GM12878 (cell line): ENCODE measurements around the gene XDH. TPM values are rescaled to one million over a fixed set of nuclear protein-coding genes. Genes with fewer than 3 reads are reported as not detected.

Source experiments
- ATAC-seq: fragments of 200-7000 bp; cut with Tn5 transposase; 3 replicates; pipeline ENCODE4 v1.9.1; 2020; ENCODE audit warnings: mild to moderate bottlenecking, moderate library complexity
- BruUV-seq: library from RNA; stranded (reverse); fragments of 400-500 nt; replicated peaks from 2 replicates; lab custom pipeline; 2021; lab: Mats Ljungman, UMichigan
- CTCF ChIA-PET: fragments of 300-600 bp; sonication (Branson Sonifier 250); formaldehyde crosslinking; extraction: SDS; loops from one replicate; lab custom pipeline; 2021; ENCODE audit warnings: inconsistent platforms; lab: Yijun Ruan, JAX
- POLR2A ChIA-PET: fragments of 350-600 bp; formaldehyde crosslinking; extraction: SDS; loops from one replicate; lab custom pipeline; 2021; ENCODE audit warnings: inconsistent platforms; lab: Charles Lee
- RAD21 ChIA-PET: fragments of 300-600 bp; sonication (Branson Sonifier 250); formaldehyde crosslinking; loops from one replicate; lab custom pipeline; 2023; ENCODE audit warnings: antibody characterized with exemption; ENCODE audit not compliant: unreplicated experiment; lab: Charles Lee
- SMC1A ChIA-PET: fragments of 300-600 bp; sonication (Branson Sonifier 250); formaldehyde crosslinking; loops from one replicate; lab custom pipeline; 2023; ENCODE audit not compliant: unreplicated experiment, uncharacterized antibody; lab: Charles Lee
- DNase-seq: peaks from one replicate; pipeline ENCODE4 v3.0.0-alpha.2; 2011; ENCODE audit warnings: low read depth, low spot score
- FAIRE-seq: peaks from 3 replicates; lab custom pipeline; 2011; peaks lifted over from hg19 to GRCh38; lab: Jason Lieb, UNC
- H2AFZ ChIP-seq: 2 replicates; pipeline ENCODE4 v1.6.0; 2011; ENCODE audit warnings: low read depth, low read length, control low read depth; ENCODE audit not compliant: control insufficient read depth
- H3K27ac ChIP-seq: 2 replicates; pipeline ENCODE4 v1.5.1; 2011; ENCODE audit warnings: control low read depth; ENCODE audit not compliant: control insufficient read depth, insufficient read depth
- H3K27me3 ChIP-seq, 2 experiments: replicated peaks in 1 of 2; 2 replicates each; pipeline versions ENCODE4 v1.6.0 to v1.6.1; 2011; ENCODE audit warnings: low read length in 1 of 2; ENCODE audit not compliant: control insufficient read depth in 2 of 2, insufficient read depth in 2 of 2
- H3K36me3 ChIP-seq, 2 experiments: 2 replicates each; pipeline ENCODE4 v1.5.1; 2011; ENCODE audit warnings: low read length in 1 of 2; ENCODE audit not compliant: control insufficient read depth in 2 of 2, insufficient read depth in 2 of 2
- H3K4me1 ChIP-seq: 2 replicates; pipeline ENCODE4 v1.6.1; 2011; ENCODE audit warnings: mild to moderate bottlenecking, low read length, moderate library complexity, mixed read lengths; ENCODE audit not compliant: control insufficient read depth, insufficient read depth
- H3K4me2 ChIP-seq: 2 replicates; pipeline ENCODE4 v1.6.0; 2011; ENCODE audit warnings: control low read depth; ENCODE audit not compliant: control insufficient read depth, insufficient read depth
- H3K4me3 ChIP-seq: fragments of 200-600 bp; sonication (generic); 2 replicates; pipeline ENCODE4 v1.5.1; 2016
- H3K79me2 ChIP-seq: 2 replicates; pipeline ENCODE4 v1.6.0; 2011; ENCODE audit warnings: low read length; ENCODE audit not compliant: control insufficient read depth, insufficient read depth
- H3K9ac ChIP-seq: 2 replicates; pipeline ENCODE4 v1.8.0; 2011; ENCODE audit warnings: low read length, control low read depth, mixed read lengths; ENCODE audit not compliant: control insufficient read depth, insufficient read depth
- H3K9me3 ChIP-seq: replicated peaks from 3 replicates; pipeline ENCODE4 v1.5.1; 2011; ENCODE audit warnings: mild to moderate bottlenecking, low read length; ENCODE audit not compliant: control insufficient read depth, insufficient read depth
- H4K20me1 ChIP-seq: 2 replicates; pipeline ENCODE4 v1.6.0; 2011; ENCODE audit not compliant: control insufficient read depth, insufficient read depth
- EZH2 ChIP-seq: IDR thresholded peaks from 2 replicates; pipeline ENCODE4 v1.6.1; 2012; ENCODE audit warnings: low read depth, mild to moderate bottlenecking, control low read depth, inconsistent platforms, low read length, borderline replicate concordance; ENCODE audit not compliant: control insufficient read depth
- KLF5 ChIP-seq: fragments of 450-650 bp; IDR thresholded peaks from 2 replicates; pipeline ENCODE4 v1.6.1; 2014; ENCODE audit warnings: mild to moderate bottlenecking; ENCODE audit not compliant: partially characterized antibody
- MAX ChIP-seq: IDR thresholded peaks from 2 replicates; pipeline ENCODE4 v1.6.1; 2012; ENCODE audit warnings: low read depth, low read length, improper control_type of control experiment
- PAX5 ChIP-seq: IDR thresholded peaks from 2 replicates; pipeline ENCODE4 v1.6.1; 2011; ENCODE audit warnings: low read depth, low read length, borderline replicate concordance
- RCOR1 ChIP-seq: conservative IDR thresholded peaks from 2 replicates; pipeline ENCODE4 v1.6.1; 2012; ENCODE audit warnings: low read depth, low read length, improper control_type of control experiment
- SKIL ChIP-seq: fragments of 450-650 bp; IDR thresholded peaks from 2 replicates; pipeline ENCODE4 v1.6.1; 2017; ENCODE audit warnings: mild to moderate bottlenecking, low read depth, inconsistent platforms; ENCODE audit not compliant: poor library complexity, severe bottlenecking
- SMAD5 ChIP-seq: IDR thresholded peaks from 2 replicates; pipeline ENCODE4 v1.6.1; 2016; ENCODE audit warnings: antibody characterized with exemption, low read depth
- SMARCA5 ChIP-seq: fragments of 450-650 bp; IDR thresholded peaks from 2 replicates; pipeline ENCODE4 v1.6.1; 2017; ENCODE audit warnings: mild to moderate bottlenecking
- SMC3 ChIP-seq: IDR thresholded peaks from 2 replicates; pipeline ENCODE4 v1.6.1; 2011; ENCODE audit warnings: low read length, improper control_type of control experiment, borderline replicate concordance
- ZBED1 ChIP-seq: IDR thresholded peaks from 2 replicates; pipeline ENCODE4 v1.6.1; 2016; ENCODE audit warnings: borderline replicate concordance
- ZNF622 ChIP-seq: fragments of 450-650 bp; IDR thresholded peaks from 2 replicates; pipeline ENCODE4 v1.6.1; 2017; ENCODE audit warnings: mild to moderate bottlenecking, inconsistent platforms
- WGBS: methylation state at CpG from one replicate; pipeline ENCODE4 v1.1.6; 2016; ENCODE audit warnings: low lambda C conversion rate; ENCODE audit not compliant: insufficient replicate concordance, insufficient coverage; ENCODE audit errors: missing lambda C conversion rate; 5-methylcytosine and 5-hydroxymethylcytosine counted together
- in situ Hi-C: fragments of 300-500 bp; cut with MboI; formaldehyde crosslinking; loops from 9 replicates; pipeline ENCODE4 v1.14.3; 2018; ENCODE audit warnings: mixed read lengths
- intact Hi-C: fragments of 100-400 bp; cut with micrococcal nuclease; formaldehyde crosslinking; loops from one replicate; pipeline ENCODE4 v1.14.2; 2022; ENCODE audit not compliant: unreplicated experiment
- polyA plus RNA-seq, 11 experiments: library from polyadenylated mRNA; depleted of rRNA in 4 of 11; unstranded in 6 of 11; stranded (reverse) in 5 of 11; fragments of >200 nt; fragmentation: Nextera tagmentation in 4 of 11; fragmentation: Illumina TruSeq in 1 of 11; extraction: Ambion mirVana in 4 of 11; extraction: Trizol in 1 of 11; gene quantifications; 1 replicate in 1 of 11; 2 replicates in 10 of 11; pipeline versions ENCODE4 v1.2.1 to v1.2.3, GENCODE V29; 2011 to 2016; ENCODE audit warnings: inconsistent platforms in 2 of 11, missing spikeins in 2 of 11, low read depth in 1 of 11
- total RNA-seq, 4 experiments: library from RNA; depleted of rRNA in 3 of 4; stranded (reverse); fragments of >200 nt in 3 of 4; fragmentation: Illumina TruSeq in 1 of 4; extraction: Trizol in 1 of 4; gene quantifications; 2 replicates each; pipeline versions ENCODE4 v1.2.1 to v1.2.3, GENCODE V29; 2013 to 2021

Gene XDH
- total and polyA plus RNA-seq, 10 of the 15 experiments (the other 5 are each of a cell fraction or from before 2014, with no cell fraction given) = 0.01 TPM; not detected in 9

GRCh38 chr2:31442376-31442775, 27.8 kb upstream of the XDH start:
- ChIA-PET CTCF (interaction anchor here (0.7 kb wide), 1 partner anchor 80 kb away, joined by 3 read pairs; no protein-coding TSS in a partner anchor), POLR2A (no interaction called here)
- Histone ChIP-seq H3K4me1 (no peaks in the 10 kb centered on the region), H3K9me3 (no peaks in the 10 kb centered on the region), H3K9ac (no peak overlapping the region), H3K4me3 (no peak overlapping the region), H3K27me3 (no peaks in the 10 kb centered on the region; a peak in 1 of 4 replicates), H3K4me2 (no peak overlapping the region), H2AFZ (no peak overlapping the region), H4K20me1 (no peaks in the 10 kb centered on the region)
- intact Hi-C loops = no loop called here
- no peak for FAIRE-seq
- 2% methylated on average over 2 of the region's 2 CpGs for WGBS
- BruUV-seq = no TSS peak
- no peak for DNase-seq
- TF ChIP-seq SMAD5 = no peak
- TF ChIP-seq EZH2 = no peak
- TF ChIP-seq ZBED1 = no peak
- TF ChIP-seq RCOR1 = no peak
- TF ChIP-seq SMC3 = no peak
- TF ChIP-seq PAX5 = no peak
- no peak for TF ChIP-seq SKIL
- TF ChIP-seq ZNF622 = no peak
- no peak for TF ChIP-seq SMARCA5
- TF ChIP-seq MAX = no peak
- no peak for TF ChIP-seq KLF5
- TF ChIP-seq, all 136 proteins: peak for 0
- RAD21 ChIA-PET = no interaction called here
- ATAC-seq = no peak
- no peaks in the 10 kb centered on the region for H3K36me3 ChIP-seq
- in situ Hi-C loops = no loop called here
- H3K27ac ChIP-seq = no peak overlapping the region
- no peaks in the 10 kb centered on the region for H3K79me2 ChIP-seq
- SMC1A ChIA-PET = no interaction called here
